ENCODE results near the gene KRTAP29-1.

The KRTAP29-1 gene

DNA sequence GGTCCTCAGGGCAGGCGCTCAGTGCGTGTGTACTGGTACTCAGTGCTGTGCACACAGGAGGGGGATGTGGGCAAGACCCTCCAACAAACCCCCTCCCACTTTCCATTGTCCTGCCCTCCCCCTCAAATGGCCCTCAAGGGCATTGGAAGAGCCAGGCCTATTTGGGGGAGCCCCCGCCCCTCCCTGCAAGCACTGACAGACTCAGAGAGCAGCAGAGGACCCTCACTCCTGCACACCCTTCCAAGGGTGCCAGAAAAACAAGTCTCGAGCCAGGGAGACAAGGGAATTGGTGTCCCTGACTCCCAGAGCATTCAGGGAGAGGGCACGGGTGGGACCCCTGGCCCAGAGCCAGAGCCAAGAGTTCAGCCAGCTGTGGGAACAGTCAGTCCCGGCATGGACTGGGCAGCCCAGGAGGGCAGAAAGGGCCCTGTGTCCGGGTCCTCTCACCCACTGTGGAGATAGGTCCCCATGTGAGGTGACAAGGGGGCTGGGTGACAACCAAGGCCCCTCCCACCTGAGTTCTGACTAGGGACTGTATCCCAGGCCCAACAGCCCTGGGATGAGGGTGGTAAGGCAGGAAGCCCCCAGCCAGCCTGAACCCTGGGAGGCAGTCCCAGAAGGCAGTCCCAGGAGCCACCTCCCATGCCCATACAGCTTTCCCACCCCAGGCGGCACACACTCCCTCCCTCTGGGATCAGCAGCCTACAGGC, 24.9 kb upstream of the KRTAP29-1 start:
- no peaks in the 10 kb centered on the region for H3K9me3 ChIP-seq (ENCODE audit: control insufficient read depth, insufficient read depth, low read length)
- no peak overlapping the region; the same call in 1 of the 2 replicates for H3K4me3 ChIP-seq (ENCODE audit: low read length)
- DNase-seq (ENCODE audit: low read depth, low spot score) = no peak
- no peaks in the 10 kb centered on the region for H3K27me3 ChIP-seq (ENCODE audit: control insufficient read depth, insufficient read depth, low read length)
- H3K27ac ChIP-seq (ENCODE audit: low read length) = no peak overlapping the region
- H3K36me3 ChIP-seq (ENCODE audit: control insufficient read depth, insufficient read depth, low read length) = no peaks in the 10 kb centered on the region
- WGBS (ENCODE audit: insufficient coverage, insufficient read length) = no CpG with 5 or more reads among the region's 8 CpGs
- no peaks in the 10 kb centered on the region for H3K4me1 ChIP-seq (ENCODE audit: control insufficient read depth, insufficient read depth, low read length)

DNA sequence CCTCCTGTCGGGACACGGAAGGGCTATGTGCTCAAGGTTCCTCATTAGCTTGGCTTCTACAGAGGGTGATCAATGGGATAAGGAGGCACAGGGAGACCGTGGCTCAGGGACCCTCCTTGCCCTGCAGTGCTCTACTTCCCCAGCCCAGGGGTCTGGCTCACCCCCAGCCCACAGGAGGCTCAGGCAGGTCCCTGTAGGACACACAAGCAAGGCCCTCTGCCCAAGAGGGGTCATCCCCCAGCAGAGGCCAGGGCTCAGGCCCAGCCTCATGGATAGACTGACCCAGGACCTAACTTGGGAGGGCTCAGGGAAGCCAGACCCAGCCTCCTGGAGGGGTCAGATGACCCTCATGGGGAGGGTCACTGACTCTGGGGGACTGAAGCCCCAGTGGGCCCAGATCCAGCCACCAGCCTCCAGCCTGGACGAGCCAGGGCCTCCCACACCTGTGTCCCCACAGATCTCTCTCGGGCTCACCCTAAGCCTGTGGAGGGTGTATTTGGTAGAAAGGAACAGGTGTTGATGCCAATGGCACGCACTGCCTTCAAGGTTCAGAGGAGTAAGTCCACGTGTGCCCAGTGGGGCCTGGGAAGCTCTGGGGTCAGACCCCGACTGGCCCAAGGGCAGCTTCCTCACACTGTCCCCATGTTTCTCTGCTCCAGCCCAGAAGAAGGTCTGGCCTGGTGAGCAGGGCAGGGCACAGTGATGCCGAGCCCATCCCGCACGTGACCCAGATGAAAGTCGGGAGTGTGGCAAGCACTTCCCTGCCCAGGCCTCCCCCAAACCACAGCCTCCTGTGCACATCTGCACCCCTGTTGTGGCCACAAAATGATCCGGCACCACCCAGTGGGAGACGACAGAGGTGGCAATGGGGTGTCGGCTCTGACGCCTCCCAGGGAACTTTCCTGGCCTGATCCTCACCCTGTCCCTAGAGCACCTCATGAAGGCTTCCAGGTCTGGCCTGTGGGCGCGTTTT, 23.8 kb upstream of the KRTAP29-1 start:
- Histone ChIP-seq H3K27ac (ENCODE audit: low read length) (no peak overlapping the region), H3K4me1 (ENCODE audit: control insufficient read depth, insufficient read depth, low read length) (no peaks in the 10 kb centered on the region), H3K9me3 (ENCODE audit: control insufficient read depth, insufficient read depth, low read length) (no peaks in the 10 kb centered on the region), H3K27me3 (ENCODE audit: control insufficient read depth, insufficient read depth, low read length) (no peaks in the 10 kb centered on the region), H3K4me3 (ENCODE audit: low read length) (no peak overlapping the region), H3K36me3 (ENCODE audit: control insufficient read depth, insufficient read depth, low read length) (no peaks in the 10 kb centered on the region)
- WGBS (ENCODE audit: insufficient coverage, insufficient read length) = no CpG with 5 or more reads among the region's 18 CpGs
- DNase-seq (ENCODE audit: low read depth, low spot score) = no peak

DNA sequence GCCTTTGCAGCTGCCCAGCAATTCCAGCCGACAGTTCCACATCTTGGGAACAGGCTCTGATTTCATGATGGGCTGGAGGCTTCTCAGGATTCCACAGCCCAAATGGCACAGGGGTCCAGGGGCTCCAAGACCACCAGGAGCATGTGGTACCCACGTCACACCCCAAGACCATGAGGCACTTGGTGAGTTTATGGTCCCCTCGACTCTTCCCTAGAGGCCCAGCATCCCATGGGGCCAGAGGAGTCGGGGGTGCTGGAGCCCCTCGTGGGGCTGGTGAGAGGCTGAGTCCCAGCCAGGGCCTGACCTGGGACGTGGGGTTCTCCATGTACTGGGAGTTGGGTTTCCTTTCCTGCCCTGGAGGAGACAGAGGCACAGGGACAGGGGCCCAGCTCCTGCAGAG, 23.0 kb upstream of the KRTAP29-1 start:
- no peak overlapping the region for H3K4me3 ChIP-seq (ENCODE audit: low read length)
- no peaks in the 10 kb centered on the region for H3K27me3 ChIP-seq (ENCODE audit: control insufficient read depth, insufficient read depth, low read length)
- no peak overlapping the region for H3K27ac ChIP-seq (ENCODE audit: low read length)
- DNase-seq (ENCODE audit: low read depth, low spot score) = no peak
- H3K36me3 ChIP-seq (ENCODE audit: control insufficient read depth, insufficient read depth, low read length) = no peaks in the 10 kb centered on the region
- no CpG with 5 or more reads among the region's 6 CpGs for WGBS (ENCODE audit: insufficient coverage, insufficient read length)
- H3K9me3 ChIP-seq (ENCODE audit: control insufficient read depth, insufficient read depth, low read length) = no peaks in the 10 kb centered on the region
- H3K4me1 ChIP-seq (ENCODE audit: control insufficient read depth, insufficient read depth, low read length) = no peaks in the 10 kb centered on the region

DNA sequence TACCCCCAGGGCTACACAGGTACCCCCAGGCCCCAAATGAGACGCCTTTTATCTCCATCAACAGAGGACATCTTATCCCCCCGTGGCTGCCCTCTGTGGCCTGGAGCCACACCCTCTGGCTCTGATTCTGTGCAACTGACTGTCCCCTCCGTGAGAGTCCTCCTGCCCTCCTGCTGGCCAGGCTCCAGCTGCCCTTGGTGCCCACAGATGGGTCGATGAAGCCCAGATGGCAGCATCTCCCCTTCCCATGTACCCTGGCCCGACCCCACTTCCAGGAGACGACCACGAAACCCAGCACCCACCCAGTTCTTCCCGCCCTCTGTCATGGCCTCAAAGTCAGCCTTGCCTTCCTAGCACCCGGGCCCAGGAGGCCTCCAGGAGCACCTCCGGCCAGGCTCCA, 22.5 kb upstream of the KRTAP29-1 start:
- no CpG with 5 or more reads among the region's 10 CpGs for WGBS (ENCODE audit: insufficient coverage, insufficient read length)
- DNase-seq (ENCODE audit: low read depth, low spot score) = no peak
- H3K4me3 ChIP-seq (ENCODE audit: low read length) = no peak overlapping the region

DNA sequence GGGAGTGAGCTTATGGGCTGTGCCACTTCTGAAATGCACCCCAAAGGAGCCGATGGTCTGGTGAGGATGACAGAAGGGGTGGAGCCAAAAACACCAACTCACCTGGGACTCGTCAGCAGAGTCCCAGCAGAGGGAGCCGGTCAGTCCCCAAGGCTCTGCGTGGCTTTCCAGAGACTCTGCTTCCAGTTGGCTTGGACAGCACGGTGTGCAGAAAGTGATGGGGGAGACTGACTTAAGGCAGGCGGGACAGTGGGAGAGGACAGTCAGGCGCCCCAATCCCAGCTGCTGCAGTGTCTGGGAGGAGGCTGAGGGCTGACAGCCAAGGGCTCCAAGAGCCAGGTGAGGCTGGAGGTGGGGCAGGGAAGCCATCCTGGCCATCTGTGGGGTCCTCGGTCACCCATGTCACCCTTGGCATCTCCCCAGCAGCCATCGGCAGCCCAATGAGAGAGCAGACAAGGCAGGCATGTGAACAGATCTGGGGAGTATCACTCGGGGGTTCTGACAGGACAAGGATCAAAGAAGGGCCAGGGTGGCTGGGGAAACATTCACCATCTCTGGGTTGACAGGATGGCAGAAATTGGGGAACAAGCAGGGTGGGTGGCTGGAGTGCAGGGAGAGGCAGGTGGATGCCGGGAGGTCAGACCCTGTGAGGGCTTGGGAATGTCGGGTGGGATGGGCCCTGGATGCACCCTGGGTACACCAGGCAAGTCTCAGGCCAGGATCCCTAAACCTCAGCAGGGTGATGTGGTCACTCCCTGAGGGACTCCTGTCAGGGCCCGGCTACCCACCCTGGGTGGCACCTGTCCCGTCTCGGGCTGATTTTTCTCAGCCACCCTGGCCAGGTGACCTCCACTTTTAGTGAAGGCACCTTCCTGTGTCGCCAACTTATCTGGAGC, 21.8 kb upstream of the KRTAP29-1 start:
- no peaks in the 10 kb centered on the region for H3K36me3 ChIP-seq (ENCODE audit: control insufficient read depth, insufficient read depth, low read length)
- no peaks in the 10 kb centered on the region for H3K4me1 ChIP-seq (ENCODE audit: control insufficient read depth, insufficient read depth, low read length)
- WGBS (ENCODE audit: insufficient coverage, insufficient read length) = no CpG with 5 or more reads among the region's 16 CpGs
- no peak overlapping the region for H3K4me3 ChIP-seq (ENCODE audit: low read length)
- H3K27ac ChIP-seq (ENCODE audit: low read length) = no peak overlapping the region
- no peaks in the 10 kb centered on the region for H3K9me3 ChIP-seq (ENCODE audit: control insufficient read depth, insufficient read depth, low read length)
- peak; percentile 39 for DNase-seq (ENCODE audit: low read depth, low spot score)
- no peaks in the 10 kb centered on the region for H3K27me3 ChIP-seq (ENCODE audit: control insufficient read depth, insufficient read depth, low read length)

More for the DNA sequence above, 22.5 kb upstream of the KRTAP29-1 start:
- Histone ChIP-seq H3K27me3 (ENCODE audit: control insufficient read depth, insufficient read depth, low read length) (no peaks in the 10 kb centered on the region), H3K4me1 (ENCODE audit: control insufficient read depth, insufficient read depth, low read length) (no peaks in the 10 kb centered on the region), H3K36me3 (ENCODE audit: control insufficient read depth, insufficient read depth, low read length) (no peaks in the 10 kb centered on the region), H3K9me3 (ENCODE audit: control insufficient read depth, insufficient read depth, low read length) (no peaks in the 10 kb centered on the region), H3K27ac (ENCODE audit: low read length) (no peak overlapping the region)

DNA sequence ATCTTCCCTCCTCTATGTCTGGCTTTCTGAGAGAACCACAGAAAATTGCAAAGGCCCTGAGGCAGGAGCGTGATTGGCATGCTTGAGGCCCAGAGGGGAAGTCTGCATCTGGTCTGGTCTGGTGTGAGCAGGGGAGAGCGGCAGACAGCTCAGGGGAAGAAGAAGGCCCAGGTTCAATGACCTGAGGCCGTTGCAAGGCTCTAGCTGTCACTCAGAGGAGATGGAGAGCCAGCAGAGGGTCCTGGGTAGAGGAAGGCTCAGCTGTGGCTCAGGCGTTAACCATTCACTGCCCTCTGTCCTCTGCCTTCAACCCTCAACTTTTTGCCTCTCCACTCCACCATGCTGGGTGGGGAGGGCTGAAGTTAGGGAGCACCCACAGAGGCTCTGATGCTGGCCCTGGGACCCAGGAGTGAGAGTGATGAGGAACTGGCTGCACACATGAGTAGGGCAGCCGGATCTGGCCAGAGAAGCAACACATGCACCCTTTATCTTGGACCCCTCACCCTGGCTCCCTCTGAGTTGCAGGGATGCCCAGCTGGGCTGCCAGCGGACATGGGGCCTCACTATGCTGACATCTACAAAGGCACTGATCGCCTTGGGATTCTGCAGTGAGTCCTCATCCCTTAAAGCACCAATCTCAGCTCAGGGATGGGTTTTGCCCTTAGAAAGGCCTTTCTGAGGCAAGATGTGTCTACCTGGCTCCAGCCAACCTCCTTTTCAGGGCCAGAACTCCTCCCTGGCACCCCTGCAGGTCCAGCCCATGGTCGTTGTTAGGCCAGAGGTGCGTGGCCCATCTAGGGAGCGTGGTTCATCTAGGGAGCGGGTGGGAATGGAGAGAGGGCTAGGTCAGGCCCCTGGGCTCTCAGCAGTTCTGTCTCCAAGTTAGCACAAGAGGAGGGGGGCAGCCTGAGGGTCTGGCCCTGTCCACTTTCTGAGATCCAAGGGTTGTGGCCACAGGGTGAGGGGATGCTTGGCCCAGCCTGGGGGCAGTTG, 20.5 kb upstream of the KRTAP29-1 start:
- no peak for DNase-seq (ENCODE audit: low read depth, low spot score)
- Histone ChIP-seq H3K4me1 (ENCODE audit: control insufficient read depth, insufficient read depth, low read length) (no peaks in the 10 kb centered on the region), H3K27me3 (ENCODE audit: control insufficient read depth, insufficient read depth, low read length) (no peaks in the 10 kb centered on the region), H3K27ac (ENCODE audit: low read length) (no peak overlapping the region), H3K36me3 (ENCODE audit: control insufficient read depth, insufficient read depth, low read length) (no peaks in the 10 kb centered on the region), H3K4me3 (ENCODE audit: low read length) (no peak overlapping the region), H3K9me3 (ENCODE audit: control insufficient read depth, insufficient read depth, low read length) (no peaks in the 10 kb centered on the region)
- no CpG with 5 or more reads among the region's 11 CpGs for WGBS (ENCODE audit: insufficient coverage, insufficient read length)

DNA sequence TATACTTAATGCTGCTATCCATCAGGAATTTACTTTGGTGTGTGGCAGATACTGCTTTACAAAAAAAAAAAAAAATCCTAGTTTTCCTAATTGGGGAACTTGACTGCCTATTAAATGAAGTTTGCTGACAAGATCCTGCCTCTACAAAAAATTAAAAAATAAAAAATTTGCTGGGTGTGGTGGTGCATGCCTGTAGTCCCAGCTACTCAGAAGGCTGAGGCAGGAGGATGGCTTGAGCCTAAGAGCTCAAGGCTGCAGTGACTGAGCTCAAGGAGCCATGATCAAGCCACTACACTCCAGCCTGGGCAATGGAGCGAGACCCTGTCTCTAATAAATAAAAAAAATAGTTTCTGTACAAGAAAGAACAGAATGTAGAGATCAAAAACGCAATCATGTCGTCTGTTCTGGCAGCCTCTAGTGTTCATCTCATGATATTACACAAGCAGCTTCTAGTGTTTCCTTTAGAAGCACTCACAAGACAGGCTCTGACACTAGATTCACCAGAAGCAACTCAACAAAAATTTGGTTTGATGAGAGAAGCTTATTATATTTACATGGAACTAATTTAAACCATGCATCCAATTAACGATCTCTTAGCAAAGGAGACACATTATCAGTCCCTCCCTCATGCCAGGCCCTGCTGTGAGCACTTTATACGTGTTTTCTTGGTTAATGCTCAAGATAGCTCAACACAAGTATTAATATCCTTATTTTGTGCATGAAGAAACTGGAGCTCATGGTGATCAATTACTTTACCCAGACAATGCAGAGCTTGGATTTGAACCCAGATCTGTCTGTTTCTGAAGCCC, 19.6 kb upstream of the KRTAP29-1 start:
- Histone ChIP-seq H3K4me3 (ENCODE audit: low read length) (no peak overlapping the region), H3K27ac (ENCODE audit: low read length) (no peak overlapping the region), H3K36me3 (ENCODE audit: control insufficient read depth, insufficient read depth, low read length) (no peaks in the 10 kb centered on the region), H3K4me1 (ENCODE audit: control insufficient read depth, insufficient read depth, low read length) (no peaks in the 10 kb centered on the region), H3K27me3 (ENCODE audit: control insufficient read depth, insufficient read depth, low read length) (no peaks in the 10 kb centered on the region), H3K9me3 (ENCODE audit: control insufficient read depth, insufficient read depth, low read length) (no peaks in the 10 kb centered on the region)
- WGBS (ENCODE audit: insufficient coverage, insufficient read length) = no CpG with 5 or more reads among the region's 5 CpGs
- DNase-seq (ENCODE audit: low read depth, low spot score) = no peak

DNA sequence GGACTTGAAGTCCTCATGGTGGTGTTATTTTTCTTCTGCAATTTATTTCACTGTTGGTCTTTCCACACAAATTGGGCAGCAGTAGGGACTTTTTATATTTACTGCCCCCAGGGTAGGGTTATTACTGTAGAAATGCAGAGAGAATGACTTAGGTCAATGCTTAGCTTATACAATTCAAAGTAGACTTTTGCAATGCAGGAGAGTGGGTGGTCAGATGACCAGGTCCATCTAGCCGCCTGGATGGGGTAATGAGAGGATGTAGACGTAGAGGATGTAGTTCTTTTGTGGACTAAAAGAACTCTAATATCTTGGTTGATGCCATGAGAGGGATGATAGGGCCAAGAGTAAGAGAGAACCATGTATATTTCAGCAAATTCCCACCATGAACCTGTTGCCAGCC, 15.6 kb upstream of the KRTAP29-1 start:
- no peaks in the 10 kb centered on the region for H3K36me3 ChIP-seq (ENCODE audit: control insufficient read depth, insufficient read depth, low read length)
- WGBS (ENCODE audit: insufficient coverage, insufficient read length) = no CpG with 5 or more reads among the region's 2 CpGs
- no peak overlapping the region for H3K27ac ChIP-seq (ENCODE audit: low read length)
- no peaks in the 10 kb centered on the region for H3K27me3 ChIP-seq (ENCODE audit: control insufficient read depth, insufficient read depth, low read length)
- H3K4me1 ChIP-seq (ENCODE audit: control insufficient read depth, insufficient read depth, low read length) = no peaks in the 10 kb centered on the region
- no peak overlapping the region for H3K4me3 ChIP-seq (ENCODE audit: low read length)
- no peak for DNase-seq (ENCODE audit: low read depth, low spot score)
- H3K9me3 ChIP-seq (ENCODE audit: control insufficient read depth, insufficient read depth, low read length) = no peaks in the 10 kb centered on the region
